Eye (tissue), 1 donor: ENCODE results near the gene KYAT1.
"Not testable (repeated sequence)": the region's sequence is repeated elsewhere in the genome, so short reads cannot be mapped to it uniquely, and the experiment has no call there.

Source experiments
- DNase-seq: peaks from one replicate; pipeline ENCODE4 v3.0.0-alpha.2; 2015

KYAT1 gene

GRCh38 chr9:128882677-128883603 lies 1.2 kb upstream of the KYAT1 start:
- DNase-seq = no peak

- DNase-seq = no peak
These were observed 3.9 kb downstream of the KYAT1 start for GRCh38 chr9:128877852-128878251.

DNA sequence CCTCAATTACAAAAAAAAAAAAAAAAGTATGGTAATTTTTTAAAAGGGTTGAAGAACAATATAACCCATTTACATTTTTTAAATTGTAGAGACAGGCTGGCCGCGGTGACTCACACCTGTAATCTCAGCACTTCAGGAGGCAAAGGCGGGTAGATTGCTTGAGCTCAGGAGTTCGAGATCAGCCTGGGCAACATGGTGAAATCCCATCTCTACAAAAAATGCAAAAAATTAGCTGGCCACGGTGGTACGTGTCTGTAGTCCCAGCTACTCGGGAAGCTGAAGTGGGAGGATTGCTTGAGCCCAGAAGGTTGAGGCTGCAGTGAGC lies 10.8 kb downstream of the KYAT1 start:
- not testable (repeated sequence) for DNase-seq

DNA sequence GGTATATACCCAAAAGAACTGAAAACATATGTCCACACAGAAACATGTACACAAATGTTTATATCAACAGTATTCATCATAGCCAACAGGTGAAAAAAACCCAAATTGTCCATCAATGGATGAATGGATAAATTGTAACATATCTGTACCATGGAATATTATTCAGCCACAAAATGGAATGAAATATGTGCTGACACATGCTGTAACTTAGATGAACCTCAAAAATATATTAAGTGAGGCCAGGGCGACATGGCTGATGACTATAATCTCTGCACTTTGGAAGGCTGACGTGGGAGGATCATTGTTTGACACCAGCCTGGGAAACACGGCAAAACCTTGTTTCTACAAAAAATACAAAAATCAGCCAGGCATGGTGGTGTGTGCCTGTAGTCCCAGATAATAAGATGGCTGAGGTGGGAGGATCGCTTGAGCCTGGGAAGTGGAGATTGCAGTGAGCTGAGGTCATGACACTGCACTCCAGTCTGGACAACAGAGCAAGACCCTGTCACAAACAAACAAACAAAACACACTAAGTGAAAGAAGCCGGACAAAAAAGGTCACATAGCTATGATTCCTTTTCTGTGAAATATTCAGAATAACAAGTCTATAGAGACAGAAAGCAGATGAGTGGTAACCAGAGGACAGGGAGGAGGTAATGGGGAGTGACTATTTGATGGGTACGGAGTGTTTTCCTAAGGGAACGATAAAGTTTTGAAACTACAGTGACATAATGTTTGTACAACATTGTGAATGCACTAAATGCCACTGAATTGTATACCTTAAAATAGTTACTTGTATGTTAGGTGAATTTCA lies 11.4 kb downstream of the KYAT1 start:
- DNase-seq = no peak

- peak; percentile 82 for DNase-seq
These were observed 18.1 kb downstream of the KYAT1 start for GRCh38 chr9:128863647-128864046.

GRCh38 chr9:128862401-128862851 lies 19.3 kb downstream of the KYAT1 start:
- DNase-seq = no peak

DNA sequence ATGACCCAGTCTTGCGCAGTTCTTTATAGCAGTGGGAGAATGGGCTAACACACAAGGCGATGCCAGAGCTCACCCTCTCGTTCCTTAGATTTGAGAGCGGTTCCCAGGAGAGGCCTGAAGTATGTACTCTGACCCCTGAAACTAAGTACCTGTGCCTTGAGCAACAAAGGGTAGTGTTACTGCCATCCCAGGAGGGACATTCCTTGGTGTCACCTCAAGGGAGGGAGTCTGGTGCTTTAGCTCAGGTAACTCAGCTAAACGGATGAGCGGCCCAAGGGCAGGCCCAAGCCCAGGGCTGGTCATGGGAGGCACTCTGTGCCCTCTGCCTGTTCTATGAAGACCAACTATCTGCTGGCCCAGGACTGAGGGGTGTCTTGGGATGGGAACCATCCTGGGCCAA lies 20.2 kb downstream of the KYAT1 start:
- no peak for DNase-seq

- DNase-seq = no peak
These were observed 20.8 kb downstream of the KYAT1 start for GRCh38 chr9:128860937-128861336.

DNA sequence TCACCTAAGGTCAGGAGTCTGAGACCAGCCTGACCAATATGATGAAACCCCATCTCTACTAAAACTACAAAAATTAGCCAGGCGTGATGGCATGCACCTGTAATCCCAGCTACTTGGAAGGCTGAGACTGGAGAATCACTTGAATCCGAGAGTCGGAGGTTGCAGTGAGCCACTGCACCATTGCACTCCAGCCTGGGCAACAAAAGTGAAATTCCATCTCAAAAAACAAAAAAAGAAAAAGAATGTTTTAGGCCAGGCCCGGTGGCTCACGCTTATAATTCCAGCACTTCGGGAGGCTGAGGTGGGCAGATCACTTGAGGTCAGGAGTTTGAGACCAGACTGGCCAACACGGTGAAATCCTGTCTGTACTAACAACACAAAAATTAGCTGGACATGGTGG lies 23.3 kb downstream of the KYAT1 start:
- DNase-seq = not testable (repeated sequence)

- DNase-seq = not testable (repeated sequence)
These were observed 27.3 kb downstream of the KYAT1 start for GRCh38 chr9:128854454-128854853.

GRCh38 chr9:128852646-128853045 lies 29.1 kb downstream of the KYAT1 start:
- DNase-seq = not testable (repeated sequence)

DNA sequence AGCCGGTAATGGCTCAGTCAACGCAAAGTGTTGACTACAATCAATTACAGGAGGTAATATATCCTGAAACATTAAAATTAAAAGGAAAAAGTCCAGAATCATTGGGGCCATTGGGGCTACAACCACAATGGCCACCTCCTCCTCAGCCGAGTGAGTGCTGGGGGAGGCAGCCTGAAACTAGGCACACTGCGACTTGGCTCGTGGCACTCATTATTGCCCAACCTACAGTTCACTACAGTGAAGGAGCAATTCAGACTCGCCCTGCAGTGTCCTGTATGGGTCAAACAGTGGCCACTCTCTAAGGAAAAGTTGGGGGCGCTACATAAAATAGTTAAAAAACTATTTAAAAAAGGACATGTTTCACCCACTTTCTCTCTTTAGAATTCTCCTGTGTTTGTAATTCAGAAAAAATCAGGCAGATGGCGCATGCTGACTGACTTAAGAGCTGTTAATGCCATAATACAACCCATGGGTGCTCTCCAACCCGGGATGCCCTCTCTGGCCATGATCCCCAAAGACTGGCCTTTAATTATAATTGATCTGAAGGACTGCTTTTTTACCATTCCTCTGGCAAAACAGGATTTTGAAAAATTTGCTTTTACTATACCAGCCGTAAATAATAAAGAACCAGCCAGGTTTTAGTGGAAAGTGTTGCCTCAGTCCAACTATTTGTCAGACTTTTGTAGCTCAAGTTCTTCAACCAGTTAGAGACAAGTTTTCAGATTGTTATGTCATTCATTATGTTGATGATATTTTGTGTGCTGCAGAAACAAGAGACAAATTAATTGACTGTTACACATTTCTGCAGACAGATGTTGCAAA lies 29.8 kb downstream of the KYAT1 start:
- peak; percentile 35 for DNase-seq

DNA sequence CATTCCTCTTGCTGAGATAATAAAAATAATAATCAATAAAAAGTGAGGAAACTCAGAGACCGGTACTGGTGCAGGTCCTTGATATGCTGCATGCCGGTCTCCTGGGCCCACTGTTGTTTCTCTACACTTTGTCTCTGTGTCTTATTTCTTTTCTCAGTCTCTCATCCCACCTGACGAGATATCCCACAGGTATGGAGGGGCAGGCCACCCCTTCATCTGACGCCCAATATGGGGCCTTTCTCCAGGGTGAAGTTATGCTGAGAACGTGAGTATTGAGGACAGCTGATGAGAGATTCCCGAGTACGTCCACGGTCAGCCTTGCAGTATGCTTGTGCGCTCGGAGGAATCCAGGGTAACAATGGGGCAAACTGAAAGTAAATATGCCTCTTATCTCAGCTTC lies 30.7 kb downstream of the KYAT1 start:
- DNase-seq = not testable (repeated sequence)

- DNase-seq = no peak
These were observed 33.9 kb downstream of the KYAT1 start for GRCh38 chr9:128847803-128848202.

DNA sequence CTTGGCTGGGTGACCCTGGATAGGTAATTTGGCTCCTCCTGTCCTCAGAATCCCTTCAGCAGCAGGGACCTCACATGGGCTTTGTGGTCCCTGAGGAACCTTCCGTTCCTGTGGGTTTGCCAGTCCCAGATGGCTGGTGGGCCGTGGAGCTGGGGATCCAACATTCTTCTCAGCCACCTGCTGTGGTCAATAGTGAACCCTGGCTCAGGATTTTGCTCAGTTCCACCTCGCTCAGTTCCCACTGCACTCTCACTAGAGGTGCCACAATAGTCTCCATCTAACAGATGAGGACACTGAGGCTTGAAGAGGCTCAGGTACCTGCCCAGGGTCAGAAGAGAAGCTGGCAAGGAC lies 35.1 kb downstream of the KYAT1 start:
- no peak for DNase-seq

DNA sequence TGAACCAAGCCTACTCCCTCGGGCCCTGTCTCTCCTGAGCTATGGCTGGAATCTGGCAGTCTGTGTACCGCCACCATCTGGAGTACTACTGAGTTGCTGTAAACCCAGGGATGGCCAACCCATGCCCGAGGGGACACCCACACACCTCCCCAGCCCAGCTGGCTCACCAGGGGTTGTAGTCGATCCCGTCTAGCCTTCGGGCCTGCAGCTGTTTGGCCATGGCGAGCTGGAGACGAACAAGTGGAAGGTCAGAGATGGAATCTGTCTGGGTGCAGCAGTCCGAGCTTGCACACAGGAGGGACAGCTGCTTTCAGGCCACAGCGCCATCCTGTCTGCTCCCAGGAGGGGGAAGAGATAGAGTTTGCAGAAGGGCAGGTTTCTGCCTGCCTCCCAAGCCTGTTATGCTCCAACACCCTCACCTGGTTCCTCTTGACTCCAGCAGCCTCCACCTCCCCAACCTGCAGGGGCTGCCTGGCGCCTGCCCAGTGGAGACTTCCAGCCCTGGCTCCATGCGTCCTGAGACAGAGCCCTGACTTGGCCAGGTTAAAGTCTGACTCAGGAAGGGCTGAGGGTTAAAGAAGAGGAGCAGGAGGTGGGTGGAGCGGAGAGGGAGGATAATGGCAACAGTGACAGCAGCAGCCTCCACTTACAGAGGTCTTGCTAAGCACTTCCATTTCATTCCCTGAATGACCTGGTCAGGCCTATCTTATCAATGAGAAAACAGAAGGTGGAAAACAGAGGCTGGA lies 36.4 kb downstream of the KYAT1 start:
- peak; percentile 45 for DNase-seq

- not testable (repeated sequence) for DNase-seq
These were observed 38.6 kb downstream of the KYAT1 start for GRCh38 chr9:128843171-128843570.

- DNase-seq = no peak
These were observed 39.9 kb downstream of the KYAT1 start for GRCh38 chr9:128841694-128842492.

GRCh38 chr9:128840524-128840923 lies 41.2 kb downstream of the KYAT1 start:
- no peak for DNase-seq

DNA sequence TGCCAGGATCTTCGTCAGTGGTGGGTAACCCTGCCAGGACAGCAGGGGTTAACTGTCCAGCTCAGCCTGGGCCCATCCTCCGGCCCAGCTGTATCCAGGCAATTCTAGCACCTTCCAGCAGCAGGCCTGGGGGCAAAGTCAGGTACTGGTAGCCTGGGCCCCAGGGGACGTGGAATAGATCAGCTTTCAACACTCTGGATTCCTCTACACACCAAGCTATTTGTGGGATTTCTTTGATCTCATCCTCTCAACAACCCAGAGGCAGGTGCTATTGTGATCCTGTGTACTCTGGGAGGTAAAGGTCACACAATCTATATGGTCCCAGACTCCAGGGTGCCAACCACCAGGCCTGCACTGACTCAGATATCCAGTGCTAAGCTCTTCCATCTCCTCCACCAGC lies 43.4 kb downstream of the KYAT1 start:
- no peak for DNase-seq

GRCh38 chr9:128836509-128837145 lies 45.1 kb downstream of the KYAT1 start:
- no peak for DNase-seq
